ENCODE measurements around the gene PRAME.

Gene PRAME

DNA sequence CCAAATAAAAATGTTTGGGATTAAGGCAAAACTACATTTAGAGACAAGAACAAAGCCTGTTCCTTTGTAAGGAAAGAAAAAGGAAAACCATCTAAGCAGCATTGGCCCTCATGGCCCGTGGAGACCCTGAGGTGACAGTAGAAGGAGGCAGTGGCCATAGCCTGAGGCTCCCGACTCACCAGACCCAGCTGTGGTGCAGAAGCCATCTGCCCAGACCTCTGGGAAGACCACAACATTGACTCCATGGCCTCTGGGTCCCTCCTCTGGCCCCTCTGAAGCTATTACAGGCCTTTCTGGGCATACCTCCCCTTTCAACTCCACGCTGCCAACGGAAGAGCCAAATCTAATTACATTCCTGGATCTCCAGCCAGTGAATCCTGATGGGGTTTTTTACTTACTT, 6.4 kb downstream of the PRAME start:
- Histone ChIP-seq H3K4me2 (ENCODE audit: low read depth, low read length) (no peak overlapping the region), H3K4me1 (ENCODE audit: low read length) (no peaks in the 10 kb centered on the region), H3K9ac (ENCODE audit: low read length) (no peak overlapping the region), H2AFZ (ENCODE audit: low read length) (no peak overlapping the region), H3K79me2 (ENCODE audit: low read length) (no peaks in the 10 kb centered on the region), H3F3A (ENCODE audit: insufficient read depth, low read length) (no peaks in the 10 kb centered on the region), H3K9me2 (replicated peaks; ENCODE audit: insufficient read depth, low read length) (no peaks in the 10 kb centered on the region), H4K20me1 (ENCODE audit: insufficient read depth, low read length) (no peaks in the 10 kb centered on the region), H3K36me3 (replicated peaks; ENCODE audit: insufficient read depth, low read length) (no peaks in the 10 kb centered on the region), H3K9me3 (replicated peaks; ENCODE audit: insufficient read depth, low read length) (no peaks in the 10 kb centered on the region), H3K27me3 (replicated peaks; ENCODE audit: insufficient read depth, low read length) (no peaks in the 10 kb centered on the region), H3K27ac (ENCODE audit: low read length) (no peak overlapping the region), H3K4me3 (ENCODE audit: low read length) (no peak overlapping the region)
- DNase-seq = no peak
- TF ChIP-seq, protein P1, sequence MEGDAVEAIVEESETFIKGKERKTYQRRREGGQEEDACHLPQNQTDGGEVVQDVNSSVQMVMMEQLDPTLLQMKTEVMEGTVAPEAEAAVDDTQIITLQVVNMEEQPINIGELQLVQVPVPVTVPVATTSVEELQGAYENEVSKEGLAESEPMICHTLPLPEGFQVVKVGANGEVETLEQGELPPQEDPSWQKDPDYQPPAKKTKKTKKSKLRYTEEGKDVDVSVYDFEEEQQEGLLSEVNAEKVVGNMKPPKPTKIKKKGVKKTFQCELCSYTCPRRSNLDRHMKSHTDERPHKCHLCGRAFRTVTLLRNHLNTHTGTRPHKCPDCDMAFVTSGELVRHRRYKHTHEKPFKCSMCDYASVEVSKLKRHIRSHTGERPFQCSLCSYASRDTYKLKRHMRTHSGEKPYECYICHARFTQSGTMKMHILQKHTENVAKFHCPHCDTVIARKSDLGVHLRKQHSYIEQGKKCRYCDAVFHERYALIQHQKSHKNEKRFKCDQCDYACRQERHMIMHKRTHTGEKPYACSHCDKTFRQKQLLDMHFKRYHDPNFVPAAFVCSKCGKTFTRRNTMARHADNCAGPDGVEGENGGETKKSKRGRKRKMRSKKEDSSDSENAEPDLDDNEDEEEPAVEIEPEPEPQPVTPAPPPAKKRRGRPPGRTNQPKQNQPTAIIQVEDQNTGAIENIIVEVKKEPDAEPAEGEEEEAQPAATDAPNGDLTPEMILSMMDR (IDR thresholded peaks at IDR 0.05; ENCODE audit: low read length) = no peak
- TF ChIP-seq EZH2 (optimal IDR thresholded peaks at IDR 0.05; ENCODE audit: low read depth, low read length) = no peak
- TF ChIP-seq EZH2phosphoT487 (IDR thresholded peaks at IDR 0.05; ENCODE audit: low read length) = no peak

DNA sequence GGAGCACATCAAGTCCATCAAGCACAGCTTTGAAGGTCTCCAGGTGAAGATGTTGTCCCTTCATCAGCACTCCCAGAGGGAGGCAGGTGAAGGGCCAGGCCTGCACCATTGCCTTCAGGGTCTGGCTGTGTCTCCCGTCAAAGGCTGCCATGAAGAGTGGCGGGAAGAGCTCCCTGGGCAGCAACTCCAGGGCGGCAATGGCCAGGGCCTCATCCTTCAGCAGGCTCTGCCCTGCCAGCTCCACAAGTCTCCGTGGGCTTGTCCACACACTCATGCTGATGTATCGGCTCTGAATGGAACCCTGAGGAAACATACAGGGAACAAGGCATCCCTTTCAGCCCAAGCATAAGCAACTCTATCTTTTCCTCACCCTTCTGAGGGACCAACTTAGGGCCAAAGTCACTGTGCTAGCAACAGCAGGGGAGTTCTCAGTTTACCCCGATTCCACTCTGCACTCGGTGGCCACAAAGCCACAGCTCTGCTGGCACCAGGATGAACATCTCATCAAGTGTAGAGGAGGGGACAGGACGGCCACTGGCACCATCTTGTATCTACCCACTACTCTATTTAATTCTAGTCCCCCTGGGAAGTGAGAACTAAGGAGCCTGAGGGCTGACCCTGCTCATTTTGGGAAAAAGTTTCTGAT, 8.2 kb downstream of the PRAME start:
- Histone ChIP-seq H3K27me3 (replicated peaks; ENCODE audit: insufficient read depth, low read length) (no peaks in the 10 kb centered on the region), H3K4me2 (ENCODE audit: low read depth, low read length) (no peak overlapping the region), H3K9me3 (replicated peaks; ENCODE audit: insufficient read depth, low read length) (no peaks in the 10 kb centered on the region), H3F3A (ENCODE audit: insufficient read depth, low read length) (no peaks in the 10 kb centered on the region), H3K4me1 (ENCODE audit: low read length) (no peaks in the 10 kb centered on the region), H3K9ac (ENCODE audit: low read length) (no peak overlapping the region), H3K36me3 (replicated peaks; ENCODE audit: insufficient read depth, low read length) (no peaks in the 10 kb centered on the region), H4K20me1 (ENCODE audit: insufficient read depth, low read length) (no peaks in the 10 kb centered on the region), H2AFZ (ENCODE audit: low read length) (no peak overlapping the region), H3K27ac (ENCODE audit: low read length) (no peak overlapping the region), H3K9me2 (replicated peaks; ENCODE audit: insufficient read depth, low read length) (no peaks in the 10 kb centered on the region), H3K79me2 (ENCODE audit: low read length) (no peaks in the 10 kb centered on the region), H3K4me3 (ENCODE audit: low read length) (no peak overlapping the region)
- DNase-seq = no peak
- TF ChIP-seq, protein P1 (IDR thresholded peaks at IDR 0.05; ENCODE audit: low read length) = no peak
- TF ChIP-seq EZH2 (optimal IDR thresholded peaks at IDR 0.05; ENCODE audit: low read depth, low read length) (no peak), EZH2phosphoT487 (IDR thresholded peaks at IDR 0.05; ENCODE audit: low read length) (no peak)

DNA sequence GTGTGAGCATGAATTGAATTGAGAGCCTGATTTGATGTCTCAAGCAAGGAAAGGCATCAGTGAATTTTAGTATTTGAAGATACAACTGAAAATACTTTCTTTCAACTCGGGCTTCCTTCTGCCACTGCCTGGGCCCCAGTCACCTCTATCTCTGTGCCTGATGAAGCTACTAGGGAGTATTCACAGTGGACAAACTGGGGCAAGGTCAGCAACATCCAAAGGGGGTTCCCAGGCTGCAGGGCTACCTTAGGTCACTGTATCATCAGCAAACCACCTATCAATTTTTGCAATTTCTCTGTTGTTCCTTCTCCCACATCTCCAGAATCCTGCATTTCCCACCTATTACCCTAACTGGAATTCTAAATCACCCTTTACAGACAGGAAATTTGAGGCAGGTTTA, 10.2 kb downstream of the PRAME start:
- no peak for DNase-seq
- Histone ChIP-seq H3K4me3 (ENCODE audit: low read length) (no peak overlapping the region), H2AFZ (ENCODE audit: low read length) (no peak overlapping the region), H3K4me2 (ENCODE audit: low read depth, low read length) (no peak overlapping the region), H3F3A (ENCODE audit: insufficient read depth, low read length) (no peaks in the 10 kb centered on the region), H3K4me1 (ENCODE audit: low read length) (no peaks in the 10 kb centered on the region), H3K9me3 (replicated peaks; ENCODE audit: insufficient read depth, low read length) (no peaks in the 10 kb centered on the region), H3K9me2 (replicated peaks; ENCODE audit: insufficient read depth, low read length) (no peaks in the 10 kb centered on the region), H3K27me3 (replicated peaks; ENCODE audit: insufficient read depth, low read length) (no peaks in the 10 kb centered on the region), H3K36me3 (replicated peaks; ENCODE audit: insufficient read depth, low read length) (no peaks in the 10 kb centered on the region), H3K79me2 (ENCODE audit: low read length) (no peaks in the 10 kb centered on the region), H3K27ac (ENCODE audit: low read length) (no peak overlapping the region), H4K20me1 (ENCODE audit: insufficient read depth, low read length) (no peaks in the 10 kb centered on the region), H3K9ac (ENCODE audit: low read length) (no peak overlapping the region)
- TF ChIP-seq, protein P1 (IDR thresholded peaks at IDR 0.05; ENCODE audit: low read length) = no peak
- TF ChIP-seq EZH2phosphoT487 (IDR thresholded peaks at IDR 0.05; ENCODE audit: low read length) = no peak
- TF ChIP-seq EZH2 (optimal IDR thresholded peaks at IDR 0.05; ENCODE audit: low read depth, low read length) = no peak
